ENCODE measurements around the gene NCKAP1. TPM values are rescaled to one million over a fixed set of nuclear protein-coding genes. Genes with fewer than 3 reads are reported as not detected.

NCKAP1 gene
- polyA plus RNA-seq, 1 of the 3 experiments (the other 2 are of a cell fraction): 64.0 TPM

DNA sequence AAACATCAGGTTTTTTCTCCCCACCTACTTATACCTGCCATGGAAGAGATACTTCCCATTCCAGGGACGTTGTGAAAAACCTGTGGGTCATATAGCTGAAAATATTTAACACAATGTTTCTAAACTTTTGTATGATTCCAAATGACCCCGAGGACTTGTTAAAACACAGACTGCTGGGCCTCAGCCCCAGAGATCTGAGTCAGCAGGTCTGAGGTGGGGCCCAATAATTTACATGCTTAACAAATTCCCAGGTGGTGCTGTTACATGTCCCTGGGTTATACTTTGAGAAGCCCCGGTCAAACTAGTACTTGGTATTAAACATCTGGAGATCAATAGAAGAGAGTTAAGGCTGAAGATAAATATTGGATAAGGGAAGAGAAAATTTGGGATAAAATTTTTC lies 100.4 kb downstream of the NCKAP1 start:
- H3K9me2 ChIP-seq: no peaks in the 10 kb centered on the region

DNA sequence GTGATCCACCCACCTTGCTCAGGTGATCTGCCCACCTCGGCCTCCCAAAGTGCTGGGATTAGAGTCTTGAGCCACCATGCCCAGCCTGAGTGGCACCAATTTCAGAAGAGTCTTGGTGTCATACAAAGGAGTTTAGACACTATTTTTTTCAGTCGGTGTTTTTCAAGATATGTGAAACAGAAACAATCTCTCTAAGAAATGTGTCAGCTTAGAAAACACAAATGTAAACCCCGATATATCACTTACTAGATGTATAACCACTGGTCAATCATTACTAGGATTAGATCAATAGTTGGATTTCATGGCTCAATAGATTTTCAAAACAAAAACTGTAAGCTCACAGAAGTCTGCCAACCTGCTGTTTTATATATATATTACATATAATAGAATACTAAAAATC lies 104.6 kb downstream of the NCKAP1 start:
- no peak overlapping the region for H3K4me3 ChIP-seq (ENCODE audit: low read depth in 2 of 2, low read length in 1 of 2)
- peaks cover 3% of the 10 kb centered on the region for H3F3A ChIP-seq (replicated peaks; ENCODE audit: insufficient read depth)
- WGBS (ENCODE audit: low lambda C conversion rate): 100% methylated on average over 3 of the region's 3 CpGs
- no peak overlapping the region for H3K9ac ChIP-seq
- no peak overlapping the region for H3K27ac ChIP-seq (ENCODE audit: low read depth in 2 of 2, low read length in 1 of 2)
- peaks cover 68 to 71% of the 10 kb centered on the region in 2 experiments for H3K36me3 ChIP-seq (replicated peaks in 1 of 2; ENCODE audit: control insufficient read depth in 1 of 2, insufficient read depth in 2 of 2, low read length in 1 of 2)
- H3K79me2 ChIP-seq (ENCODE audit: insufficient read depth): peaks cover 5% of the 10 kb centered on the region; the same call in 1 of the 2 replicates
- no peaks in the 10 kb centered on the region for H3K9me3 ChIP-seq
- ChIA-PET POLR2A (no interaction called here), CTCF (interaction anchor here (0.6 to 1.3 kb wide), 3 partner anchors 8 to 47 kb away, joined by 3 to 5 read pairs (median 5); no protein-coding TSS in a partner anchor)
- no peaks in the 10 kb centered on the region for H3K9me2 ChIP-seq
- no peaks in the 10 kb centered on the region for H3K27me3 ChIP-seq (ENCODE audit: insufficient read depth)
- DNase-seq: no peak
- H4K20me1 ChIP-seq (ENCODE audit: insufficient read depth): no peaks in the 10 kb centered on the region
- H3K4me2 ChIP-seq: no peak overlapping the region
- peaks cover 2 to 25% of the 10 kb centered on the region in 2 experiments; a peak in 3 of 4 replicates for H3K4me1 ChIP-seq (ENCODE audit: control insufficient read depth in 1 of 2, insufficient read depth in 2 of 2, low read depth in 1 of 2, low read length in 1 of 2)
- no peak overlapping the region for H2AFZ ChIP-seq (ENCODE audit: low read depth)
- TF ChIP-seq SIN3A (IDR thresholded peaks at IDR 0.05; ENCODE audit: borderline replicate concordance, low read depth, low read length) (no peak), RCOR1 (IDR thresholded peaks at IDR 0.05; ENCODE audit: low read length) (no peak), RXRA (IDR thresholded peaks at IDR 0.05; ENCODE audit: borderline replicate concordance, low read depth) (no peak), MEF2A (IDR thresholded peaks at IDR 0.05; ENCODE audit: borderline replicate concordance, low read depth) (no peak), NRF1 (IDR thresholded peaks at IDR 0.05; ENCODE audit: low read depth, low read length) (no peak), SMC3 (IDR thresholded peaks at IDR 0.05; ENCODE audit: low read depth, low read length) (no peak), GABPA (IDR thresholded peaks at IDR 0.05; ENCODE audit: low read depth) (no peak), TCF12 (IDR thresholded peaks at IDR 0.05) (no peak), YY1 (IDR thresholded peaks at IDR 0.05; ENCODE audit: low read depth) (no peak), FOXM1 (IDR thresholded peaks at IDR 0.05; ENCODE audit: low read depth) (no peak), NFIC (IDR thresholded peaks at IDR 0.05; ENCODE audit: borderline replicate concordance) (no peak)
- TF ChIP-seq, protein P1, sequence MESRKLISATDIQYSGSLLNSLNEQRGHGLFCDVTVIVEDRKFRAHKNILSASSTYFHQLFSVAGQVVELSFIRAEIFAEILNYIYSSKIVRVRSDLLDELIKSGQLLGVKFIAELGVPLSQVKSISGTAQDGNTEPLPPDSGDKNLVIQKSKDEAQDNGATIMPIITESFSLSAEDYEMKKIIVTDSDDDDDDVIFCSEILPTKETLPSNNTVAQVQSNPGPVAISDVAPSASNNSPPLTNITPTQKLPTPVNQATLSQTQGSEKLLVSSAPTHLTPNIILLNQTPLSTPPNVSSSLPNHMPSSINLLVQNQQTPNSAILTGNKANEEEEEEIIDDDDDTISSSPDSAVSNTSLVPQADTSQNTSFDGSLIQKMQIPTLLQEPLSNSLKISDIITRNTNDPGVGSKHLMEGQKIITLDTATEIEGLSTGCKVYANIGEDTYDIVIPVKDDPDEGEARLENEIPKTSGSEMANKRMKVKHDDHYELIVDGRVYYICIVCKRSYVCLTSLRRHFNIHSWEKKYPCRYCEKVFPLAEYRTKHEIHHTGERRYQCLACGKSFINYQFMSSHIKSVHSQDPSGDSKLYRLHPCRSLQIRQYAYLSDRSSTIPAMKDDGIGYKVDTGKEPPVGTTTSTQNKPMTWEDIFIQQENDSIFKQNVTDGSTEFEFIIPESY (IDR thresholded peaks at IDR 0.05; ENCODE audit: borderline replicate concordance, low read depth): no peak
- TF ChIP-seq, protein P2, sequence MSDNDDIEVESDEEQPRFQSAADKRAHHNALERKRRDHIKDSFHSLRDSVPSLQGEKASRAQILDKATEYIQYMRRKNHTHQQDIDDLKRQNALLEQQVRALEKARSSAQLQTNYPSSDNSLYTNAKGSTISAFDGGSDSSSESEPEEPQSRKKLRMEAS (IDR thresholded peaks at IDR 0.05; ENCODE audit: low read depth): no peak
- TF ChIP-seq, protein P3, sequence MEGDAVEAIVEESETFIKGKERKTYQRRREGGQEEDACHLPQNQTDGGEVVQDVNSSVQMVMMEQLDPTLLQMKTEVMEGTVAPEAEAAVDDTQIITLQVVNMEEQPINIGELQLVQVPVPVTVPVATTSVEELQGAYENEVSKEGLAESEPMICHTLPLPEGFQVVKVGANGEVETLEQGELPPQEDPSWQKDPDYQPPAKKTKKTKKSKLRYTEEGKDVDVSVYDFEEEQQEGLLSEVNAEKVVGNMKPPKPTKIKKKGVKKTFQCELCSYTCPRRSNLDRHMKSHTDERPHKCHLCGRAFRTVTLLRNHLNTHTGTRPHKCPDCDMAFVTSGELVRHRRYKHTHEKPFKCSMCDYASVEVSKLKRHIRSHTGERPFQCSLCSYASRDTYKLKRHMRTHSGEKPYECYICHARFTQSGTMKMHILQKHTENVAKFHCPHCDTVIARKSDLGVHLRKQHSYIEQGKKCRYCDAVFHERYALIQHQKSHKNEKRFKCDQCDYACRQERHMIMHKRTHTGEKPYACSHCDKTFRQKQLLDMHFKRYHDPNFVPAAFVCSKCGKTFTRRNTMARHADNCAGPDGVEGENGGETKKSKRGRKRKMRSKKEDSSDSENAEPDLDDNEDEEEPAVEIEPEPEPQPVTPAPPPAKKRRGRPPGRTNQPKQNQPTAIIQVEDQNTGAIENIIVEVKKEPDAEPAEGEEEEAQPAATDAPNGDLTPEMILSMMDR (IDR thresholded peaks at IDR 0.05): no peak

More for the DNA sequence above, 100.4 kb downstream of the NCKAP1 start:
- Histone ChIP-seq H3K79me2 (ENCODE audit: insufficient read depth) (peaks cover 7% of the 10 kb centered on the region; the same call in 1 of the 2 replicates), H3K36me3 (replicated peaks in 1 of 2; ENCODE audit: control insufficient read depth in 1 of 2, insufficient read depth in 2 of 2, low read length in 1 of 2) (peaks cover 41 to 76% of the 10 kb centered on the region in 2 experiments), H3K4me3 (ENCODE audit: low read depth in 2 of 2, low read length in 1 of 2) (no peak overlapping the region), H3F3A (replicated peaks; ENCODE audit: insufficient read depth) (peaks cover 3% of the 10 kb centered on the region), H3K27ac (ENCODE audit: low read depth in 2 of 2, low read length in 1 of 2) (no peak overlapping the region), H4K20me1 (ENCODE audit: insufficient read depth) (no peaks in the 10 kb centered on the region), H2AFZ (ENCODE audit: low read depth) (no peak overlapping the region), H3K9ac (no peak overlapping the region), H3K27me3 (ENCODE audit: insufficient read depth) (no peaks in the 10 kb centered on the region), H3K9me3 (no peaks in the 10 kb centered on the region), H3K4me1 (ENCODE audit: control insufficient read depth in 1 of 2, insufficient read depth in 2 of 2, low read depth in 1 of 2, low read length in 1 of 2) (peaks cover 5 to 21% of the 10 kb centered on the region in 2 experiments; a peak in 3 of 4 replicates), H3K4me2 (no peak overlapping the region)
- no peak for DNase-seq
- POLR2A ChIA-PET: no interaction called here
- CTCF ChIA-PET: interaction anchor here (1.0 kb wide), 1 partner anchor 145 kb away, joined by 3 read pairs; no protein-coding TSS in a partner anchor
- 87% methylated on average over 3 of the region's 3 CpGs for WGBS (ENCODE audit: low lambda C conversion rate)
- TF ChIP-seq, protein P2 (IDR thresholded peaks at IDR 0.05; ENCODE audit: low read depth): no peak
- TF ChIP-seq SMC3 (IDR thresholded peaks at IDR 0.05; ENCODE audit: low read depth, low read length) (no peak), EP300 (IDR thresholded peaks at IDR 0.05; ENCODE audit: borderline replicate concordance in 1 of 2, low read depth in 1 of 2, low read length in 1 of 2) (no peak), RFX5 (IDR thresholded peaks at IDR 0.05; ENCODE audit: low read length) (no peak), SIN3A (IDR thresholded peaks at IDR 0.05; ENCODE audit: borderline replicate concordance, low read depth, low read length) (no peak), TAF1 (IDR thresholded peaks at IDR 0.05; ENCODE audit: borderline replicate concordance, low read depth, low read length) (no peak), MXI1 (IDR thresholded peaks at IDR 0.05; ENCODE audit: low read depth, low read length) (no peak), ELF1 (IDR thresholded peaks at IDR 0.05) (no peak), JUND (IDR thresholded peaks at IDR 0.05) (no peak), CHD2 (IDR thresholded peaks at IDR 0.05; ENCODE audit: low read length, partially characterized antibody) (no peak), FOXM1 (IDR thresholded peaks at IDR 0.05; ENCODE audit: low read depth) (no peak), RAD21 (IDR thresholded peaks at IDR 0.05; ENCODE audit: low read length) (no peak), TCF12 (IDR thresholded peaks at IDR 0.05) (no peak)
- TF ChIP-seq, protein P4, sequence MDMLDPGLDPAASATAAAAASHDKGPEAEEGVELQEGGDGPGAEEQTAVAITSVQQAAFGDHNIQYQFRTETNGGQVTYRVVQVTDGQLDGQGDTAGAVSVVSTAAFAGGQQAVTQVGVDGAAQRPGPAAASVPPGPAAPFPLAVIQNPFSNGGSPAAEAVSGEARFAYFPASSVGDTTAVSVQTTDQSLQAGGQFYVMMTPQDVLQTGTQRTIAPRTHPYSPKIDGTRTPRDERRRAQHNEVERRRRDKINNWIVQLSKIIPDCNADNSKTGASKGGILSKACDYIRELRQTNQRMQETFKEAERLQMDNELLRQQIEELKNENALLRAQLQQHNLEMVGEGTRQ (IDR thresholded peaks at IDR 0.05; ENCODE audit: borderline replicate concordance, low read depth, low read length): no peak
- TF ChIP-seq, protein P5, sequence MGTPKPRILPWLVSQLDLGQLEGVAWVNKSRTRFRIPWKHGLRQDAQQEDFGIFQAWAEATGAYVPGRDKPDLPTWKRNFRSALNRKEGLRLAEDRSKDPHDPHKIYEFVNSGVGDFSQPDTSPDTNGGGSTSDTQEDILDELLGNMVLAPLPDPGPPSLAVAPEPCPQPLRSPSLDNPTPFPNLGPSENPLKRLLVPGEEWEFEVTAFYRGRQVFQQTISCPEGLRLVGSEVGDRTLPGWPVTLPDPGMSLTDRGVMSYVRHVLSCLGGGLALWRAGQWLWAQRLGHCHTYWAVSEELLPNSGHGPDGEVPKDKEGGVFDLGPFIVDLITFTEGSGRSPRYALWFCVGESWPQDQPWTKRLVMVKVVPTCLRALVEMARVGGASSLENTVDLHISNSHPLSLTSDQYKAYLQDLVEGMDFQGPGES (IDR thresholded peaks at IDR 0.05; ENCODE audit: low read depth, low read length): no peak

Data from SK-N-SH (cell line).